Prostate gland (tissue), 2 donors: ENCODE data around the gene MLANA. TPM values are rescaled to one million over a fixed set of nuclear protein-coding genes. Genes with fewer than 3 reads are reported as not detected.

ENCODE experiments used
- DNase-seq: peaks from one replicate; pipeline ENCODE4 v3.0.0-alpha.2; 2019; ENCODE audit warnings: low spot score
- H3K27ac ChIP-seq, 2 donors: fragments of 200-600 bp; sonication (generic); 2 replicates each; pipeline ENCODE4 v1.5.1; 2017 to 2019
- H3K27me3 ChIP-seq: fragments of 200-600 bp; sonication (generic); replicated peaks from 2 replicates; pipeline ENCODE4 v1.5.1; 2019; ENCODE audit not compliant: insufficient read depth
- H3K36me3 ChIP-seq, 2 donors: fragments of 200-600 bp; sonication (generic); 1 replicate in 1 of 2; 2 replicates in 1 of 2; pipeline versions ENCODE4 v1.5.1 to v1.8.1; 2017 to 2019
- H3K4me1 ChIP-seq: fragments of 200-600 bp; sonication (generic); replicated peaks from 2 replicates; pipeline ENCODE4 v1.5.1; 2019
- H3K4me3 ChIP-seq, 2 donors: fragments of 200-600 bp; sonication (generic); 2 replicates each; pipeline ENCODE4 v1.5.1; 2017 to 2019
- H3K9me3 ChIP-seq: fragments of 200-600 bp; sonication (generic); 2 replicates; pipeline ENCODE4 v1.5.1; 2017
- CTCF ChIP-seq, 4 experiments: fragments of 200-600 bp in 2 of 4; fragments of 450-650 bp in 2 of 4; sonication (generic) in 2 of 4; IDR thresholded peaks; 1 replicate in 3 of 4; 2 replicates in 1 of 4; pipeline ENCODE4 v1.5.1; 2016 to 2019; ENCODE audit warnings: antibody characterized with exemption in 4 of 4, mild to moderate bottlenecking in 2 of 4, moderate library complexity in 2 of 4
- POLR2A ChIP-seq: fragments of 450-650 bp; IDR thresholded peaks from one replicate; pipeline ENCODE4 v1.6.1; 2016; ENCODE audit warnings: antibody characterized with exemption, mild to moderate bottlenecking
- POLR2AphosphoS5 ChIP-seq: sonication (generic); formaldehyde crosslinking; IDR thresholded peaks from one replicate; pipeline ENCODE4 v1.6.1; 2017; ENCODE audit warnings: antibody characterized with exemption
- WGBS: methylation state at CpG from one replicate; pipeline ENCODE4 v1.1.5; 2018; 5-methylcytosine and 5-hydroxymethylcytosine counted together
- intact Hi-C: fragments of 100-400 bp; cut with DNase I; formaldehyde crosslinking; loops from one replicate; pipeline ENCODE4 v1.14.2; 2022
- total RNA-seq, 2 donors: library from RNA; depleted of rRNA; stranded (reverse); fragments of >200 nt; gene quantifications; one replicate each; pipeline ENCODE4 v1.1.0, GENCODE V29; 2016

MLANA gene
- total RNA-seq, 2 donors from 2014 or later: not detected

- TF ChIP-seq POLR2A (no peak), CTCF (IDR thresholded peaks at IDR 0.05) (no peak)
- WGBS: 57% methylated on average over 4 of the region's 4 CpGs
- Histone ChIP-seq H3K9me3 (no peaks in the 10 kb centered on the region), H3K4me3 (no peak overlapping the region), H3K27me3 (no peaks in the 10 kb centered on the region), H3K36me3 (no peaks in the 10 kb centered on the region), H3K4me1 (no peaks in the 10 kb centered on the region), H3K27ac (no peak overlapping the region)
- DNase-seq: no peak
- intact Hi-C loops: no loop called here
These were observed 2.4 kb downstream of the MLANA start for GRCh38 chr9:5893134-5893505.

GRCh38 chr9:5893591-5894236 is 3.0 kb downstream of the MLANA start:
- H3K4me3 ChIP-seq: no peak overlapping the region
- TF ChIP-seq CTCF (IDR thresholded peaks at IDR 0.05) (no peak), POLR2AphosphoS5 (no peak), POLR2A (no peak)
- H3K4me1 ChIP-seq: no peaks in the 10 kb centered on the region
- H3K27ac ChIP-seq: no peak overlapping the region
- H3K27me3 ChIP-seq: no peaks in the 10 kb centered on the region
- no peak for DNase-seq
- intact Hi-C loops: no loop called here
- no peaks in the 10 kb centered on the region for H3K36me3 ChIP-seq
- H3K9me3 ChIP-seq: no peaks in the 10 kb centered on the region
- 80% methylated on average over 13 of the region's 13 CpGs for WGBS

- Histone ChIP-seq H3K4me1 (no peaks in the 10 kb centered on the region), H3K4me3 (no peak overlapping the region), H3K27ac (no peak overlapping the region), H3K27me3 (no peaks in the 10 kb centered on the region), H3K9me3 (no peaks in the 10 kb centered on the region), H3K36me3 (no peaks in the 10 kb centered on the region)
- DNase-seq: no peak
- WGBS: 88% methylated on average over 6 of the region's 6 CpGs
- intact Hi-C loops: no loop called here
- TF ChIP-seq POLR2A (no peak), POLR2AphosphoS5 (no peak), CTCF (IDR thresholded peaks at IDR 0.05) (no peak)
These were observed 3.7 kb downstream of the MLANA start for GRCh38 chr9:5894237-5894959.

- H3K9me3 ChIP-seq: no peaks in the 10 kb centered on the region
- no peaks in the 10 kb centered on the region for H3K4me1 ChIP-seq
- TF ChIP-seq POLR2A: no peak
- TF ChIP-seq POLR2AphosphoS5: no peak
- TF ChIP-seq CTCF (IDR thresholded peaks at IDR 0.05): no peak
- H3K27me3 ChIP-seq: no peaks in the 10 kb centered on the region
- no peak overlapping the region for H3K4me3 ChIP-seq
- H3K36me3 ChIP-seq: no peaks in the 10 kb centered on the region
- intact Hi-C loops: no loop called here
- no peak for DNase-seq
- WGBS: 89% methylated on average over 6 of the region's 6 CpGs
- no peak overlapping the region for H3K27ac ChIP-seq
These were observed 5.1 kb downstream of the MLANA start for GRCh38 chr9:5895782-5896181.

GRCh38 chr9:5896863-5897262 is 6.2 kb downstream of the MLANA start:
- intact Hi-C loops: no loop called here

More at GRCh38 chr9:5896863-5897262, 6.2 kb downstream of the MLANA start:
- Histone ChIP-seq H3K4me1 (no peaks in the 10 kb centered on the region), H3K27me3 (no peaks in the 10 kb centered on the region), H3K4me3 (no peak overlapping the region), H3K9me3 (no peaks in the 10 kb centered on the region), H3K27ac (no peak overlapping the region), H3K36me3 (no peaks in the 10 kb centered on the region)
- no peak for TF ChIP-seq POLR2A
- TF ChIP-seq CTCF (IDR thresholded peaks at IDR 0.05): no peak
- no peak for TF ChIP-seq POLR2AphosphoS5
- over 99% methylated on average over 4 of the region's 4 CpGs for WGBS
- no peak for DNase-seq
